Measurements from ENCODE around the gene WWTR1. TPM values are rescaled to one million over a fixed set of nuclear protein-coding genes. Genes with fewer than 3 reads are reported as not detected.

Gene WWTR1
- polyA plus RNA-seq, 1 donor (not counting 4 experiments of a cell fraction or from before 2014, with no cell fraction given), result 77.3 TPM

GRCh38 chr3:149586871-149587270 lies 71.0 kb downstream of the WWTR1 start:
- TF ChIP-seq, protein P1, sequence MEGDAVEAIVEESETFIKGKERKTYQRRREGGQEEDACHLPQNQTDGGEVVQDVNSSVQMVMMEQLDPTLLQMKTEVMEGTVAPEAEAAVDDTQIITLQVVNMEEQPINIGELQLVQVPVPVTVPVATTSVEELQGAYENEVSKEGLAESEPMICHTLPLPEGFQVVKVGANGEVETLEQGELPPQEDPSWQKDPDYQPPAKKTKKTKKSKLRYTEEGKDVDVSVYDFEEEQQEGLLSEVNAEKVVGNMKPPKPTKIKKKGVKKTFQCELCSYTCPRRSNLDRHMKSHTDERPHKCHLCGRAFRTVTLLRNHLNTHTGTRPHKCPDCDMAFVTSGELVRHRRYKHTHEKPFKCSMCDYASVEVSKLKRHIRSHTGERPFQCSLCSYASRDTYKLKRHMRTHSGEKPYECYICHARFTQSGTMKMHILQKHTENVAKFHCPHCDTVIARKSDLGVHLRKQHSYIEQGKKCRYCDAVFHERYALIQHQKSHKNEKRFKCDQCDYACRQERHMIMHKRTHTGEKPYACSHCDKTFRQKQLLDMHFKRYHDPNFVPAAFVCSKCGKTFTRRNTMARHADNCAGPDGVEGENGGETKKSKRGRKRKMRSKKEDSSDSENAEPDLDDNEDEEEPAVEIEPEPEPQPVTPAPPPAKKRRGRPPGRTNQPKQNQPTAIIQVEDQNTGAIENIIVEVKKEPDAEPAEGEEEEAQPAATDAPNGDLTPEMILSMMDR (optimal IDR thresholded peaks at IDR 0.05 in 1 of 3, IDR thresholded peaks at IDR 0.05 in 1 of 3, conservative IDR thresholded peaks at IDR 0.05 in 1 of 3; ENCODE audit: extremely low read depth in 1 of 3, insufficient read depth in 2 of 3, low read length in 3 of 3), result no peak
- no peak for TF ChIP-seq EZH2 (IDR thresholded peaks at IDR 0.05; ENCODE audit: low read length)
- Histone ChIP-seq H3K4me1 (ENCODE audit: control insufficient read depth, extremely low read depth, insufficient read depth, low read length) (peaks cover 63% of the 10 kb centered on the region), H3K27ac (ENCODE audit: control insufficient read depth, insufficient read depth, low read length) (peak overlapping the region; percentile 71), H3K9ac (ENCODE audit: control insufficient read depth, extremely low read depth, insufficient read depth, low read length) (peak overlapping the region; percentile 12), H3K4me3 (ENCODE audit: control insufficient read depth in 2 of 3, extremely low read depth in 1 of 3, insufficient read depth in 2 of 3, low read depth in 1 of 3, low read length in 3 of 3) (peak overlapping the region in 1 of 3 experiments; percentile 24), H3K79me2 (ENCODE audit: control insufficient read depth, insufficient read depth, low read length) (peaks cover 46% of the 10 kb centered on the region), H3K9me1 (ENCODE audit: control insufficient read depth, extremely low read depth, insufficient read depth, low read length) (no peaks in the 10 kb centered on the region), H3K27me3 (ENCODE audit: control insufficient read depth, extremely low read depth, insufficient read depth, low read length) (no peaks in the 10 kb centered on the region), H3K9me3 (ENCODE audit: control insufficient read depth, low read depth, low read length) (no peaks in the 10 kb centered on the region), H3K36me3 (ENCODE audit: control insufficient read depth in 2 of 2, extremely low read depth in 1 of 2, insufficient read depth in 2 of 2, low read length in 2 of 2) (no peaks in the 10 kb centered on the region), H4K20me1 (ENCODE audit: control insufficient read depth, extremely low read depth, insufficient read depth, low read length) (no peaks in the 10 kb centered on the region), H3K4me2 (ENCODE audit: control insufficient read depth, extremely low read depth, insufficient read depth, low read depth, low read length) (peak overlapping the region; percentile 56), H2AFZ (ENCODE audit: control insufficient read depth, low read length) (no peak overlapping the region)
- peak; percentile 80 for DNase-seq (ENCODE audit: low read depth, low spot score)
- peak; percentile 93 for FAIRE-seq
- dilution Hi-C loops (cut with MboI; ENCODE audit: extremely low pct_ligation_motif_present, low sequenced_read_pairs), result no loop called here

DNA sequence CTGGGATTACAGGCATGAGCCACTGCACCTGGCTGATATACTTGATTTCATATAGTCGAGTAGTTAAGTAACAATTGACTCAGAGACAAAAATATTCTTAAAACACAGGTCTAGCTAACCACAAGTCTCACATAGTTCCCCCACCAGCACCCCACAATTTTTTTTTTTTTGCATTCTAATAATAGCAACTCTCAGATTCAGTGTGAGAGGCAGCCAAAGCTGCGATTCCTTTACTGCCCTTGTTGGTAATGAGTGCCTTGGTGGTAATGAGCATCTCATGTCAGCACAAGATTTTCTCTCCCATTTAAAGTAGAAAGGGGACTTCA lies 72.5 kb downstream of the WWTR1 start:
- TF ChIP-seq, protein P1 (optimal IDR thresholded peaks at IDR 0.05 in 1 of 3, IDR thresholded peaks at IDR 0.05 in 1 of 3, conservative IDR thresholded peaks at IDR 0.05 in 1 of 3; ENCODE audit: extremely low read depth in 1 of 3, insufficient read depth in 2 of 3, low read length in 3 of 3), result no peak
- TF ChIP-seq EZH2 (IDR thresholded peaks at IDR 0.05; ENCODE audit: low read length), result no peak
- H3K4me1 ChIP-seq (ENCODE audit: control insufficient read depth, extremely low read depth, insufficient read depth, low read length), result peaks cover 78% of the 10 kb centered on the region
- dilution Hi-C loops (cut with MboI; ENCODE audit: extremely low pct_ligation_motif_present, low sequenced_read_pairs), result no loop called here

More for the DNA sequence above, 72.5 kb downstream of the WWTR1 start:
- no peak for DNase-seq (ENCODE audit: low read depth, low spot score)
- Histone ChIP-seq H3K4me2 (ENCODE audit: control insufficient read depth, extremely low read depth, insufficient read depth, low read depth, low read length) (no peak overlapping the region), H3K79me2 (ENCODE audit: control insufficient read depth, insufficient read depth, low read length) (peaks cover 36% of the 10 kb centered on the region), H3K9me1 (ENCODE audit: control insufficient read depth, extremely low read depth, insufficient read depth, low read length) (no peaks in the 10 kb centered on the region), H3K9me3 (ENCODE audit: control insufficient read depth, low read depth, low read length) (no peaks in the 10 kb centered on the region), H3K4me3 (ENCODE audit: control insufficient read depth in 2 of 3, extremely low read depth in 1 of 3, insufficient read depth in 2 of 3, low read depth in 1 of 3, low read length in 3 of 3) (no peak overlapping the region), H3K27me3 (ENCODE audit: control insufficient read depth, extremely low read depth, insufficient read depth, low read length) (no peaks in the 10 kb centered on the region), H3K27ac (ENCODE audit: control insufficient read depth, insufficient read depth, low read length) (peak overlapping the region; percentile 39), H4K20me1 (ENCODE audit: control insufficient read depth, extremely low read depth, insufficient read depth, low read length) (no peaks in the 10 kb centered on the region), H2AFZ (ENCODE audit: control insufficient read depth, low read length) (no peak overlapping the region), H3K9ac (ENCODE audit: control insufficient read depth, extremely low read depth, insufficient read depth, low read length) (no peak overlapping the region), H3K36me3 (ENCODE audit: control insufficient read depth in 2 of 2, extremely low read depth in 1 of 2, insufficient read depth in 2 of 2, low read length in 2 of 2) (no peaks in the 10 kb centered on the region)
- FAIRE-seq, result no peak
